Measurements from ENCODE around the gene FAM151B.

DNA sequence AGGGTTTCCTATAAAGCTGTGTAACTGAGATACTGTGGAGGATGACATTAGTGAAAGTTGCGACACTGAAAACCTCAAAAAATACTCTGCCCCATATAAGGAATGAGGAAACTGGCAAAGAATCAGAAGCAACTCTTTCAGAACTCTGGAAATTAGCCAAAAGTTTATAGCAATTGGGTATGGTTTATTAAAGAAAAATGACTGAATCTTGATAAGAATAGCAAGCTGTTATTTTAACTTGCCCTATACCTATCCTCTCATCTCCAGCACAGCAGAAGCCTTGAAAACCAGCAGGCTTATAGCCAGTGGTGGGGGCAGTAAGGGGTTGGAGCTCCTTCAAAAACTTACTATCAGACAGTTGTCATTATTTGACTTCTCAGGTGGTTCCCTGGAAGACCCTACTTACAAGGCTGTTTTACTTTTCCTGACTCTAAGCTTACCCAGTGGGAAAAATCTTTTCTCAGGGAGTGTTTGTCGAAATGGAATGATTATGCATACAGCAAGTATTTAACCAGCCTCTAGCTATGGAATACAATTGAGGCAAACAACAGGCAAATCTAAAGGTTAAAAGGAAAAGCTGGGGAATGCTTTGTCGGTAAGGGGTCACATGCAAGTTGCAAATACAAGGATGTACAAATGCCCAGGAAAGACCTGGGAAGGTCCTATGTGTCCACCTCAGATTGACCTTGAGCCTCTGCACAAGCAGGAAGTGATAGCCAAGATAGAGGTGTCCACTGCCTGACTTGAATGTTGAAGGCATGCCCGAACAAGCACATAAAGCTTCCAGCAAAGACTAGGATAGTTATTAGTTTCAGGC is 21.0 kb upstream of the FAM151B start:
- TF ChIP-seq, protein P1, sequence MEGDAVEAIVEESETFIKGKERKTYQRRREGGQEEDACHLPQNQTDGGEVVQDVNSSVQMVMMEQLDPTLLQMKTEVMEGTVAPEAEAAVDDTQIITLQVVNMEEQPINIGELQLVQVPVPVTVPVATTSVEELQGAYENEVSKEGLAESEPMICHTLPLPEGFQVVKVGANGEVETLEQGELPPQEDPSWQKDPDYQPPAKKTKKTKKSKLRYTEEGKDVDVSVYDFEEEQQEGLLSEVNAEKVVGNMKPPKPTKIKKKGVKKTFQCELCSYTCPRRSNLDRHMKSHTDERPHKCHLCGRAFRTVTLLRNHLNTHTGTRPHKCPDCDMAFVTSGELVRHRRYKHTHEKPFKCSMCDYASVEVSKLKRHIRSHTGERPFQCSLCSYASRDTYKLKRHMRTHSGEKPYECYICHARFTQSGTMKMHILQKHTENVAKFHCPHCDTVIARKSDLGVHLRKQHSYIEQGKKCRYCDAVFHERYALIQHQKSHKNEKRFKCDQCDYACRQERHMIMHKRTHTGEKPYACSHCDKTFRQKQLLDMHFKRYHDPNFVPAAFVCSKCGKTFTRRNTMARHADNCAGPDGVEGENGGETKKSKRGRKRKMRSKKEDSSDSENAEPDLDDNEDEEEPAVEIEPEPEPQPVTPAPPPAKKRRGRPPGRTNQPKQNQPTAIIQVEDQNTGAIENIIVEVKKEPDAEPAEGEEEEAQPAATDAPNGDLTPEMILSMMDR (optimal IDR thresholded peaks at IDR 0.05 in 1 of 3, IDR thresholded peaks at IDR 0.05 in 1 of 3, conservative IDR thresholded peaks at IDR 0.05 in 1 of 3; ENCODE audit: extremely low read depth in 1 of 3, insufficient read depth in 2 of 3, low read length in 3 of 3) = no peak
- no peak for TF ChIP-seq EZH2 (IDR thresholded peaks at IDR 0.05; ENCODE audit: low read length)

Data from keratinocyte (primary cell).